Prostate gland (tissue), 2 donors: ENCODE results near the gene B4GALNT3.

Source experiments
- CTCF ChIP-seq, 4 experiments: fragments of 200-600 bp in 2 of 4; fragments of 450-650 bp in 2 of 4; sonication (generic) in 2 of 4; IDR thresholded peaks; 1 replicate in 3 of 4; 2 replicates in 1 of 4; pipeline ENCODE4 v1.5.1; 2016 to 2019; ENCODE audit warnings: antibody characterized with exemption in 4 of 4, mild to moderate bottlenecking in 2 of 4, moderate library complexity in 2 of 4
- POLR2A ChIP-seq: fragments of 450-650 bp; IDR thresholded peaks from one replicate; pipeline ENCODE4 v1.6.1; 2016; ENCODE audit warnings: antibody characterized with exemption, mild to moderate bottlenecking
- POLR2AphosphoS5 ChIP-seq: sonication (generic); formaldehyde crosslinking; IDR thresholded peaks from one replicate; pipeline ENCODE4 v1.6.1; 2017; ENCODE audit warnings: antibody characterized with exemption

DNA sequence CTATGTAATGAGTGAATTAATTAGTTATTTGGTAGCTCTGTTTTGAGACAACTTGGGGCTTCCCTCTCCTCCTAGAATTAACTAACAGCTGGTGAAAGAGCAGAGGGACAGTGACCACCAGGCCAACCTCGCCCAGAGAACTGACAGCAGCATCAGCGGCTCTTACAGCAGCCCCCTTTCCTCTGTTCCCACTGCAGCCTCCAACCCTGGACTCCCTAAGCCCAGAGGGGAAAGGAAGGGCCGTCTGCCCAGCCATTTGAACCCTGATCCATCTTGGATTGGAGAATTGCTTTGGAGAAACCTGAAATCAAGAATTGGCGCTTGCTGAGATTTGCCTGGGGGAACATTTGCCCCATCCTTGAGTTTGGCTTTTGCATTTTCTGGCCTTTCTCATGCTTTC lies 45.5 kb downstream of the B4GALNT3 start:
- TF ChIP-seq CTCF (IDR thresholded peaks at IDR 0.05): no peak
- TF ChIP-seq POLR2A: no peak
- TF ChIP-seq POLR2AphosphoS5: no peak
